ENCODE measurements around the gene DHX32.
"Not testable (repeated sequence)": the region's sequence is repeated elsewhere in the genome, so short reads cannot be mapped to it uniquely, and the experiment has no call there.

DHX32 gene

DNA sequence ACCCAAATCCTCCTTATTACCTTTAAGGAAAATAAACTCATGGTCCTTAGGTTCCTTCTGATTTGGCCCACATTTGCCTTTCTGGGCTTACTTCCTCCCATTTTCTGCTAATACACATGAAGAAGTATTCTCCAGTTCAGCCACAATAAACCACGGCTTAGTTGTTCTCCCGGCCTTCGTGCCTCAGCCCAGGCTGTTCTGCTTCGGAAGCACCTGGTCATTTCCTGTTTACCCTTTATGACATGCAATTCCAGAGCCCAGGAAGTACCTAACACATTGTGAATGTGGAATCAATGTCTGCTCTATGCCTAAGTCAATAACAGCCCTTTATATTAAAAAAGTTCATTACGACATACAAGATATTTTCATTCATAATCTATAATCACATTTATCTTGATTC, 11.3 kb upstream of the DHX32 start:
- not testable (repeated sequence) for H3K27ac ChIP-seq; DNase-seq (ENCODE audit: low spot score); H3K4me3 ChIP-seq

DNA sequence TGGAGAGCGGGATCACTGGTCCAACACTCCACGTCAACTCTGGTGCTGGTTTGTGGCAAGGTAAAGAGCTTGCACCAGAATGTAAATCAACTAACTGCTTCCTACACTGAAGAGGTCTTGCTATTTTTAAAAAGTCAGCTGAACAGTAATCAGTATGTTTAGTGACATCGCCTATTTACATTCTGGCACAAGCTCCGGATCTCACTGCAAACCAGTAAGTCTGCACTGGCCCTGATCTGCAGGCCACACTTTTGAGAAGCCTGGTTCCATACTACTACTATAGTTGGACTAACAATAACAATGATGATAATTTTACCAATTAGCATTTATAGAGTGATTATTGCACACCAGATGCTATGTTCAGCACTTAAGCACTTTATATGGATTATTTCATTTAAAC, 8.3 kb upstream of the DHX32 start:
- H3K27ac ChIP-seq; H3K4me3 ChIP-seq; DNase-seq (ENCODE audit: low spot score): not testable (repeated sequence)

DNA sequence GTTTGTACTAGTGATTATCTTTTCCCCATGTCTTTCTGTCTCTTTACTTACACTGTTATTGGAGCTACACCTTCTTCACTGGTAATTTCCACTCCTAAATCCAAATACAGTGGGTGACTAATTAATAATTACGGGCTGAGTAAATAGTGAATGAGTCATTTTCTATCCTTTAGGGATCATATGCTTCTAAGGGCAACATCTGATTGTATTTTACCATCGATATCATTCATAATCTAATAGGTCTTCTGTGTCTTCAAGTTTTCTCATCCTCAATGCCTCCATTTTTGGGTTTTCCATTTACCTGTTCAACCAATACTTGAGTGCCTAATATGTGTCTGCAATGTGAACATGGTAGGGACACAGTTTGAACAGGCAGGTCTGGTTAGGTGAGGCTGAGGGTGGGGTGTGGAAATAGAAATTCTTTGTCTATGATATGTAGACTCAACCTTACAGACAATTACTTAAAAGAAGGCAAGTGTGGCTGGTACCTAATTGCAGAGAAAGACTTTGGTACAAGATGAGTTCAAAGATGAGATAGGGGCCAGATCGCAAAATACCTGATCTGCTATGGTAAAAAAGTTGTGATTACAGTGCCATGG, 5.9 kb upstream of the DHX32 start:
- Histone ChIP-seq H3K4me3 (no peak overlapping the region), H3K27ac (no peak overlapping the region)
- TF ChIP-seq, protein P1, sequence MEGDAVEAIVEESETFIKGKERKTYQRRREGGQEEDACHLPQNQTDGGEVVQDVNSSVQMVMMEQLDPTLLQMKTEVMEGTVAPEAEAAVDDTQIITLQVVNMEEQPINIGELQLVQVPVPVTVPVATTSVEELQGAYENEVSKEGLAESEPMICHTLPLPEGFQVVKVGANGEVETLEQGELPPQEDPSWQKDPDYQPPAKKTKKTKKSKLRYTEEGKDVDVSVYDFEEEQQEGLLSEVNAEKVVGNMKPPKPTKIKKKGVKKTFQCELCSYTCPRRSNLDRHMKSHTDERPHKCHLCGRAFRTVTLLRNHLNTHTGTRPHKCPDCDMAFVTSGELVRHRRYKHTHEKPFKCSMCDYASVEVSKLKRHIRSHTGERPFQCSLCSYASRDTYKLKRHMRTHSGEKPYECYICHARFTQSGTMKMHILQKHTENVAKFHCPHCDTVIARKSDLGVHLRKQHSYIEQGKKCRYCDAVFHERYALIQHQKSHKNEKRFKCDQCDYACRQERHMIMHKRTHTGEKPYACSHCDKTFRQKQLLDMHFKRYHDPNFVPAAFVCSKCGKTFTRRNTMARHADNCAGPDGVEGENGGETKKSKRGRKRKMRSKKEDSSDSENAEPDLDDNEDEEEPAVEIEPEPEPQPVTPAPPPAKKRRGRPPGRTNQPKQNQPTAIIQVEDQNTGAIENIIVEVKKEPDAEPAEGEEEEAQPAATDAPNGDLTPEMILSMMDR (IDR thresholded peaks at IDR 0.05): no peak
- DNase-seq (ENCODE audit: low spot score): no peak

DNA sequence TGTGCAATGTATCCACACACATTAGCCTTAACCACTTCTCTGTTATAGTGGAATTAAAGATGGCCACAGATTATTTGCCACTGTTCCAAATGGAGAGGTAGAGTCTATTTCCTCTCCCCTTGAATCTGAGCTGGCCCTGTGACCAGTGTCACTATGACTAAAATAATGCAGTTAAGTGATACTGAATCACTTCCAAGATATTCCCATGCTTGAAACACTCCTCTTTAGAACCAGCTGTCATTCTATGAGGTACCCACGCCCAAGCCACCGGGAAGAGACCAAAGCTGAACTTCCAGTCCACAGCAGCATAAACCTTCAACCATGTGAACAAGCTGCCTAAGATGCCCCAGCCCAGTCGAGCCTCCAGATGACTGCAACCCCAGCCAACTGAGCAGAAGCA, 2.1 kb upstream of the DHX32 start:
- DNase-seq (ENCODE audit: low spot score): no peak

DNA sequence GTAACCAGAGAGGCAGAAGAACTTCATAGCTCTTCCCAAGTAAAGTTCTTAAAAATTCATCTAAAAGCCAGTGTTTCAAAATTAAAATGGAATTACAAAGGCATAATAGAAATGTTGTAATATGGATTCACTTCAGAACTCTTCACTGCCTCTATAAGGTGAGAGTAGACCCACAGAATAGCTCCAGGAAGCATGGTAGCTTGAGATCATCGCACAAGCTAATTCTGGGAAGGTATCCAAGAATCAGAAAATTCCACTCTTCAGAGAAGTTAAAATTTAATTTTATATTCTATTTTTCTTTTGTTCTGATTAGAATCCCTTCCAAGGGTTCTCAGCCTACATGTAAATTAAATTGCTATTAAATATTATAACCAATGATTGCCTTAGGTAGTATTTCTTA, 1.5 kb upstream of the DHX32 start:
- H3K27ac ChIP-seq: no peak overlapping the region
- no peak overlapping the region for H3K4me3 ChIP-seq
- TF ChIP-seq, protein P1 (IDR thresholded peaks at IDR 0.05): no peak
- DNase-seq (ENCODE audit: low spot score): no peak

More for the DNA sequence above, 2.1 kb upstream of the DHX32 start:
- TF ChIP-seq, protein P1 (IDR thresholded peaks at IDR 0.05): no peak
- Histone ChIP-seq H3K4me3 (no peak overlapping the region), H3K27ac (no peak overlapping the region)

GRCh38 chr10:125880719-125881118, 373 bp downstream of the DHX32 start:
- no peak for DNase-seq (ENCODE audit: low spot score)

DNA sequence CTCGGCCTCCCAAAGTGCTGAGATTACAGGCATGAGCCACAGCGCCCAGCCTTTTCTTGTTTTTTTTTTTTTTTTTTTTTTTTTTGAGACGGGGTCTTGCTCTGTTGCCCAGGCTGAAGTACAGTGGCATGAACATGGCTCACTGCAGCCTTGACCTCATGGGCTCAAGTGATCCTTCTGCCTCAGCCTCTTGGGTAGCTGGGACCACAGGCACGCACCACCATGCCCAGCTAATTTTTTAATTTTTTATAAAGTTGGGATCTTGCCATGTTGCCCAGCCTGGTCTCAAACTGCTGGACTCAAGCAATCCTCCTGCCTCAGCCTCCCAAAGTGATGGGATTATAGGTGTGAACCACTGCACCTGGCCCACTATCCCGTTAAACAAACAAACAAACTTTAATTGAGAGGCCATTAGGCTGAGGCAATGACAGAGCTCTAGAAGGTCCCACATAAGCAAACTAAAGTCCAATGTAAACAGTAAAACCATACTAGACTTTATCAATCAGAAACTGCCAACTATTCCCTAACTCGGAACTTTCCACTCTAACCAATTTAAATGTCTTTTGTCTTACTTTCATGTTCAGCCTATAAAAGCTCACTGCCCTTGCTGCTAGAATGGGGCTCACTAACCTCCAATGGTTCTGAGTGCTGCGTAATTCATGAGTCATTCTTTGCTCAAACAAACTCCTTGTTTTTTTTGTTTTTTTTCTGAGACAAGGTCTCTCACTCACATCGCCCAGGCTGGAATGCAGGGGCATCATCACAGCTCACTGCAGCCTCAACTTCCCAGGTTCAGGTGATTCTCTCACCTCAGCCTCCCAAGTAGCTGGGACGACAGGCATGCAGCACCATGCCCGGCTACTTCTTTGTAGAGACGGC, 1.9 kb downstream of the DHX32 start:
- Histone ChIP-seq H3K27ac (no peak overlapping the region), H3K4me3 (no peak overlapping the region)
- TF ChIP-seq, protein P1 (IDR thresholded peaks at IDR 0.05): no peak
- DNase-seq (ENCODE audit: low spot score): no peak

More at GRCh38 chr10:125880719-125881118, 373 bp downstream of the DHX32 start:
- Histone ChIP-seq H3K4me3 (no peak overlapping the region), H3K27ac (no peak overlapping the region)
- TF ChIP-seq, protein P1 (IDR thresholded peaks at IDR 0.05): no peak

- Histone ChIP-seq H3K27ac (no peak overlapping the region), H3K4me3 (no peak overlapping the region)
- DNase-seq (ENCODE audit: low spot score): no peak
- TF ChIP-seq, protein P1 (IDR thresholded peaks at IDR 0.05): no peak
Measured at GRCh38 chr10:125871338-125871737, 9.8 kb downstream of the DHX32 start.

Data from coronary artery (tissue), 2 donors.